BE2C (cell line): Measurements from ENCODE around the gene TSHZ3.

Source experiments
- DNase-seq: peaks from one replicate; pipeline ENCODE4 v3.0.0-alpha.2; 2020
- H3K27me3 ChIP-seq: fragments of 250-450 bp; sonication (Bioruptor Pico); 2 replicates; pipeline ENCODE4 v1.5.1; 2020; ENCODE audit warnings: mild to moderate bottlenecking
- H3K36me3 ChIP-seq: fragments of 250-450 bp; sonication (Bioruptor Pico); 2 replicates; pipeline ENCODE4 v1.5.1; 2020; ENCODE audit warnings: mild to moderate bottlenecking
- H3K4me1 ChIP-seq: fragments of 250-450 bp; sonication (Bioruptor Pico); 2 replicates; pipeline ENCODE4 v1.5.1; 2020
- H3K4me3 ChIP-seq: 2 replicates; pipeline ENCODE4 v1.5.1; 2011; ENCODE audit warnings: low read depth, low read length
- H3K9me3 ChIP-seq: fragments of 250-450 bp; sonication (Bioruptor Pico); 2 replicates; pipeline ENCODE4 v1.5.1; 2020
- TF ChIP-seq, protein P1 (sequence below): IDR thresholded peaks from 2 replicates; pipeline ENCODE4 v1.5.1; 2012; ENCODE audit warnings: mild to moderate bottlenecking, low read depth, low read length

The TSHZ3 gene

DNA sequence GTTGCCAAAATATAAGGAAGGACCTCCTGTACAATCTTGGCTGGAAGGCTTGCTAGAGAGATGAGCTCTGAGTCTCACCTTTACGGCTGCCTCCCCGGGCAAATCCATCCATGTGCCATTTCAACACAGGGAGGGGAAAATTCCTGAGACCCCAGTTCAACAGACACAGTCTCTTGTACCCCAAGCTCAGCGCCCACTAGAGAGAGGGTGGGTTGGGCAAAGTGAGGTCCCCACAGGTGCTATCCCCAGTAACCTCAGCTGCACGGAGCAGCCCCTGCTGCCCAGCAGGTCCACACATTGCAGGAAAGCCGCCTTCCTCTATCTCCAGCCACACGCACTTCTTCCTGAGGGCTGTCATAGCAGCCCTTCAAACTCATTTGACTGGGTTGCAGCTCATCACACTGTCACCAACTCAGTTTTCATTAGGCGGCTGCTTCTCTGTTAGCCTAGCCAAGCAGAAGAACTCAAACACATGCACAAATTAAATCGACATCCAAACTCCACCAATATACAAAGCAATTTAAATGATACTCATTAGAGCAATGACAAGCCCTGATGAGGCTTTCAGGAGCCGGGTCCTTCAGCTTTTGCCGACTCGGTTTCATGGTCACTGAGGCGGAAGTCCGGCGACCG, 80.4 kb downstream of the TSHZ3 start:
- Histone ChIP-seq H3K27me3 (no peaks in the 10 kb centered on the region), H3K4me1 (peaks cover 17% of the 10 kb centered on the region), H3K4me3 (no peak overlapping the region), H3K36me3 (no peaks in the 10 kb centered on the region), H3K9me3 (no peaks in the 10 kb centered on the region)
- TF ChIP-seq, protein P1, sequence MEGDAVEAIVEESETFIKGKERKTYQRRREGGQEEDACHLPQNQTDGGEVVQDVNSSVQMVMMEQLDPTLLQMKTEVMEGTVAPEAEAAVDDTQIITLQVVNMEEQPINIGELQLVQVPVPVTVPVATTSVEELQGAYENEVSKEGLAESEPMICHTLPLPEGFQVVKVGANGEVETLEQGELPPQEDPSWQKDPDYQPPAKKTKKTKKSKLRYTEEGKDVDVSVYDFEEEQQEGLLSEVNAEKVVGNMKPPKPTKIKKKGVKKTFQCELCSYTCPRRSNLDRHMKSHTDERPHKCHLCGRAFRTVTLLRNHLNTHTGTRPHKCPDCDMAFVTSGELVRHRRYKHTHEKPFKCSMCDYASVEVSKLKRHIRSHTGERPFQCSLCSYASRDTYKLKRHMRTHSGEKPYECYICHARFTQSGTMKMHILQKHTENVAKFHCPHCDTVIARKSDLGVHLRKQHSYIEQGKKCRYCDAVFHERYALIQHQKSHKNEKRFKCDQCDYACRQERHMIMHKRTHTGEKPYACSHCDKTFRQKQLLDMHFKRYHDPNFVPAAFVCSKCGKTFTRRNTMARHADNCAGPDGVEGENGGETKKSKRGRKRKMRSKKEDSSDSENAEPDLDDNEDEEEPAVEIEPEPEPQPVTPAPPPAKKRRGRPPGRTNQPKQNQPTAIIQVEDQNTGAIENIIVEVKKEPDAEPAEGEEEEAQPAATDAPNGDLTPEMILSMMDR: no peak
- no peak for DNase-seq

DNA sequence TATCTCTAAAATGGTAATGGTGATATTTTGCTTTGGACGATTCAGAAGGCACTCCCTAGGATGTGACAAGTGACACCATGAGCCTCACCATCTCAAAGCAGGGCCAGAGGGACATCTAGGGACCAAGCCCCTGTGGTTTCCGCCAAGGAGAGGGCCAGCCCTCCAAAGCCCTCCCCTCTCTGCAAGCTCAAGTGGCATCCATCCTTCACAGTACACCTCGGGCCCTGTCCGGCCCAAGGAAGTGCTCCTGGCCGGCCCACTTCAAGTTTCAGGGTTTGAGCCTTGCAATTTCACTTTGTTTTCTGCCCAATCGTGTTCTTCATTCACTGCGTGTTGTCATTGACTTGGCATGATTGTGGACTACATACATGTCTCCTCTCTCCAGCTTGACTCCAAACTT, 82.5 kb downstream of the TSHZ3 start:
- Histone ChIP-seq H3K36me3 (no peaks in the 10 kb centered on the region), H3K4me1 (peaks cover 12% of the 10 kb centered on the region; the same call in 1 of the 2 replicates), H3K9me3 (no peaks in the 10 kb centered on the region), H3K27me3 (no peaks in the 10 kb centered on the region), H3K4me3 (no peak overlapping the region)
- TF ChIP-seq, protein P1: no peak
- DNase-seq: no peak

DNA sequence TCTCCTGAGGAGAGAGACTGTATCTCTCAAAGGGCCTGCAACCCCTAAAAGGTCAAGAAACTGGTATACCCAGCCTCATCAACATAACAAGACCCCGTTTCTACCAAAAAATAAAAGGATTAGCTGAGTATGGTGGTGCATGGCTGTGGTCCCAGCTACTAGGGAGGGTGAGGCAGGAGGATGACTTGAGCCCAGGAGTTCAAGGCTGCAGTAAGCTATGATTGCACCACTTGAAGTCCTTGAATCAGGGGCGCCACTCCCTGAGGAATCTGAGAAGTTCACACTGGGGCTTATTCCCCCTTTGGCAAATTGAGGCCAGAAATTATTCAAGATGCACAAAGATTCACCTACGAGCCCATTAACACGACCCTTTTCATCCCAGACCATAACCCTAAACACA, 83.0 kb downstream of the TSHZ3 start:
- H3K9me3 ChIP-seq: no peaks in the 10 kb centered on the region
- TF ChIP-seq, protein P1: no peak

DNA sequence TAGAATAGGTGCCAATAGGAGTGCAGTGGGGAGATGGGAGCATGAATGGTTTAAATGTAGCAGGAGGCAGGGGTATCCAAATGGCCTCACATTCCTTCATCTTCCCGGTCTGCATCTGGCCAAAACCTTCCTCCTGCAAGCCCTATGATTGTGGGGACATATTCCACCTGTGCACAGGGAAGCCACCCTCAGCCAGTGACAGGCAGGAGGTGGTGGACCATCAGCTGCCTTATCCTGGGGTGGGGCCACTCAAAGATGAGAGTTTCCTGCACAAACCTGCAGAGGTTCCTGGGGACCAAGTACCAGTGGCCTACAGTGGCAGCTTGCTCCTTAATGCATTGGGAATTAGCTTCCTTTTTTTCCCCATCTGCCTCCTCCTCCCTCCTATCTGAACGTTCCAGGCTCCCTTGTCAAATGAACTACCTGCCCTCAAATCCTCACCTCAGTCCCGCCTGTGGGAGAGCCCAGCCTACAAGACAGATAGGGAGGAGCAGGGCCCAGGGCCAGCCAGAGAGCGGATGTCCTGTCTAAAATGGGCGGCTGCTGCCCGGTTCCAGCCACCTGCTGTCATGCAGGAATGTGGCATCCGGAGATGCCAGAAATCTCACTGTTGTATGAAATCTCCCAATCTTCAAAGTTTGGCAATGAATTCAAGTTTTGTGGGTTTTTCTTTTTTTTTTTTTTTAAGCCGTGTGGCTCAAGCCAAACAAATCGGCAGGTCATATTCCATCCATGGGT, 85.0 kb downstream of the TSHZ3 start:
- Histone ChIP-seq H3K36me3 (no peaks in the 10 kb centered on the region), H3K9me3 (no peaks in the 10 kb centered on the region), H3K4me3 (no peak overlapping the region), H3K4me1 (peaks cover 5% of the 10 kb centered on the region; the same call in 1 of the 2 replicates), H3K27me3 (no peaks in the 10 kb centered on the region)
- TF ChIP-seq, protein P1: no peak
- no peak for DNase-seq

More for the DNA sequence above, 83.0 kb downstream of the TSHZ3 start:
- Histone ChIP-seq H3K27me3 (no peaks in the 10 kb centered on the region), H3K36me3 (no peaks in the 10 kb centered on the region), H3K4me3 (no peak overlapping the region), H3K4me1 (peaks cover 11% of the 10 kb centered on the region; the same call in 1 of the 2 replicates)
- DNase-seq: no peak

DNA sequence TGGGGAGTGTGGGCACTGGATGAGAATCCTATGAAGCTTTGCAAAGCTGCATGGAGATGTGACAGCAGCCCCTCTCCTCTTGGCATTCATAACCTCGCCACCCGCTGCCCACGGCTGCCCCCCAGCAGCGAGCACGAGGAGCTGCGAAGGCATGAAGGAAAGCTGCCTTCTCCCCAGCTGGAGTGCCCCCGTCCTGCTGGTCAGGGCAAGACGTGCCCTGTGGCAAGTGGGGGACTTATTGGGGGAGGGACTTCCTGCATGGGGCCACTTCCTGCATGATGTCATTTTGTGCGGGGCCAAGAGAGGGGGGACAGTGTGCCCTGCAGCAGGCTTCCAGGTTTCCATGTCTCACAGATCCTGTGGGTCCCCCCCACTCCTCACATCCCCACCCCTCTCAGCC, 85.9 kb downstream of the TSHZ3 start:
- DNase-seq: no peak
- H3K36me3 ChIP-seq: no peaks in the 10 kb centered on the region
- no peaks in the 10 kb centered on the region for H3K4me1 ChIP-seq
- no peak overlapping the region for H3K4me3 ChIP-seq
- no peaks in the 10 kb centered on the region for H3K27me3 ChIP-seq
- TF ChIP-seq, protein P1: no peak
- no peaks in the 10 kb centered on the region for H3K9me3 ChIP-seq

DNA sequence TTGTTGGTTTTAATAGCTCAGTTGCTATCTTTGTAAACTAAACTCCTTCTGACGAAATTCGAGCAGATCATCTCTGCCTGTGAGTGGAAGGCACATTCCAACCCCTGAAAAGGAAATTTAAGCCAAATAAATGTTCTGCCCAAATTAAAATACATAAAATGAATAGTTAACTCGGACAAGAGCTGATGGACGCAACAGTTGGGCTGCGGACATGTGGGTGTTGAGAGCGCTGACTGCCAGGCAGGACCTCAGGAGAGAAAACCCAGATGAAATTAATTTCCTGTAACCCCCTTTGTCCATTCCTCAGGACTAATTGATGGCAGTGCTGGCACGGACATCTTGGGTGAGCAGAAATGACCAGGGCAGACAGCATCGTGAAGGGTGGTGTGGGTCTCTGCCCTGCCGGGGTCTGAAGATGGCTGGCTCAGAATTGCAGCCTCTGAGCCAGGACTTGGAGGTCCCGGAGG, 86.5 kb downstream of the TSHZ3 start:
- TF ChIP-seq, protein P1: no peak
- no peaks in the 10 kb centered on the region for H3K4me1 ChIP-seq
- no peaks in the 10 kb centered on the region for H3K36me3 ChIP-seq
- no peak for DNase-seq
- no peaks in the 10 kb centered on the region for H3K27me3 ChIP-seq
- H3K4me3 ChIP-seq: no peak overlapping the region
- H3K9me3 ChIP-seq: no peaks in the 10 kb centered on the region; the same call in 1 of the 2 replicates
